Stimulated activated CD8-positive, alpha-beta memory T cell treated with anti-CD3 and anti-CD28 coated beads, Interleukin-4, amount 100 ng/mL, for 24 hours (primary cell): ENCODE measurements around the gene CLHC1.
"Not testable (repeated sequence)": the region's sequence is repeated elsewhere in the genome, so short reads cannot be mapped to it uniquely, and the experiment has no call there.

Source experiments
- DNase-seq: peaks from one replicate; pipeline ENCODE4 v3.0.0-alpha.2; 2020; ENCODE audit warnings: low read depth

Gene CLHC1

GRCh38 chr2:55136138-55136541 lies 96.0 kb downstream of the CLHC1 start:
- DNase-seq = no peak

DNA sequence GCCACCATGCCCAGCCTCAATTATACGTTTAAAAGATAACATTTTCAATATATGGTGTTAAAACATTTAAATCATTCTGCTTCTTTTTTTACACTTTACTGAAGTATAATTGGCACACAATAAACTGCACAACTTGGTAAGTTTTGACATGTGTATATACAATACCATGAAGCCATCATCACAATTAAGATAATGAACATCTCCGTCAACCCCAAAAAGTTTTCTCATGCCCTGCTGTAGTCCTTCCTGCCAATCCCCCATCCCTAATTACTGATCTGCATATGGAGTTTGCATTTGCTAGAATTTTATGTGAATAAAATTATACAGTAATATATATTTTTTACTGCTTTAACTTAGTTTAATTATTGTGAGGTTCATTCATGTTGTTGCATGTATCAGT lies 96.6 kb downstream of the CLHC1 start:
- DNase-seq = no peak

DNA sequence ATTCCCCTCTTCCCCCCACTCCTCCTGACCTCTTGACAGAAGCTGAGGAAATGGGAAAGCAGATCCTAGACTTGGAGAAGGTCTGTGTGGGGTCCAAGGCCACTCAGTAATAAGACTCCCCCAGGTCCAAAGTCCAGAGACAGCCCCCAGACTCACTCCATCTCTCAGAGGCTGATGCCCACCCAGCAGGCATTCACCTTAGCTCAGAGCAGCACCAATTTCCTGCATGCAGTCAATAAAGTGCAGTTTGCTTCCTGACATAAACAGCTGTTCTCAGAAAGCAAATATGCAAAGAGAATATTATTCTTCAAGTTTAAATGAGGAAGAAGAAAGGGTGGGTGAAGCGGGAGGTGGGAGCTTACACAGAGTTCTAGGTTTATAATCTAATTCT lies 97.8 kb downstream of the CLHC1 start:
- no peak for DNase-seq

- DNase-seq = peak; percentile 2
These were observed 98.4 kb downstream of the CLHC1 start for GRCh38 chr2:55133467-55134315.

- no peak for DNase-seq
These were observed 101.2 kb downstream of the CLHC1 start for GRCh38 chr2:55130849-55131248.

DNA sequence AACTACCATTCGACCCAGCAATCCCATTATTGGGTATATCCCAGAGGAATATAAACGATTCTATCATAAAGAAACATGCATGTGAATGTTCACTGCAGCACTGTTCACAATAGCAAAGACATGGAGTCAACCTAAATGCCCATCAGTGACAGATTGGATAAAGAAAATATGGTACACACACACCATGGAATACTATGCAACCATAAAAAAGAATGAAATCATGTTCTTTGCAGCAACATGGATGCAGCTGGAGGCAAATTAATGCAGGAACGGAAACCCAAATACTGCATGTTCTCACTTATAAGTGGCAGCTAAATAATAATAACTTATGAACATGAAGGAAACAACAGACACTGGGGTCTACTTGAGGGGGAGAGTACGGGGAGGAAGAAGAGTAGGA lies 105.5 kb downstream of the CLHC1 start:
- DNase-seq = not testable (repeated sequence)
